DMS53 treated with DMSO at 0.1 percent for 48 hours (cell line): ENCODE measurements around the gene DPP6.

Source experiments
- DNase-seq: peaks from one replicate; lab custom pipeline; 2025; ENCODE audit not compliant: unreplicated experiment; lab: John Stamatoyannopoulos, UW

The DPP6 gene

GRCh38 chr7:154332811-154333580, 280.8 kb downstream of the DPP6 start:
- no peak for DNase-seq

DNA sequence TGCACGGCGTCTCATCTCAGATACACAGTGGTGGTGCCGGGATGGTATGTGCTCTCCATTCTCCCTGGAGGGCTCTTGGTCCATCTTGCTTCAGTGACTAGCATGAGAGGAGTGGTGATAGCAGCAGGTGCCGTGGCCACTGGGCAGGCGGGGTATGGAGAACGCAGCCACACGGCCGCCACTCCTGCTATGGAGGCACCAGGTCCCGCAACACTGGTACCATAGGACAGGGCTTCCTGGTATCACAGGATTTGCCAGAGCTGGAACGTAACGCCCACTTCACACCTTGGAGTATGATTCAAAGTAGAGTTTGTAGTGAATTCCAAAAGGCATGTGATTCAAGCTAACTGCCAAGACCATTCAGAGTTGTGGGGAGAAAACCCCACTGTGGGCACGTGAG, 284.1 kb downstream of the DPP6 start:
- DNase-seq: no peak

DNA sequence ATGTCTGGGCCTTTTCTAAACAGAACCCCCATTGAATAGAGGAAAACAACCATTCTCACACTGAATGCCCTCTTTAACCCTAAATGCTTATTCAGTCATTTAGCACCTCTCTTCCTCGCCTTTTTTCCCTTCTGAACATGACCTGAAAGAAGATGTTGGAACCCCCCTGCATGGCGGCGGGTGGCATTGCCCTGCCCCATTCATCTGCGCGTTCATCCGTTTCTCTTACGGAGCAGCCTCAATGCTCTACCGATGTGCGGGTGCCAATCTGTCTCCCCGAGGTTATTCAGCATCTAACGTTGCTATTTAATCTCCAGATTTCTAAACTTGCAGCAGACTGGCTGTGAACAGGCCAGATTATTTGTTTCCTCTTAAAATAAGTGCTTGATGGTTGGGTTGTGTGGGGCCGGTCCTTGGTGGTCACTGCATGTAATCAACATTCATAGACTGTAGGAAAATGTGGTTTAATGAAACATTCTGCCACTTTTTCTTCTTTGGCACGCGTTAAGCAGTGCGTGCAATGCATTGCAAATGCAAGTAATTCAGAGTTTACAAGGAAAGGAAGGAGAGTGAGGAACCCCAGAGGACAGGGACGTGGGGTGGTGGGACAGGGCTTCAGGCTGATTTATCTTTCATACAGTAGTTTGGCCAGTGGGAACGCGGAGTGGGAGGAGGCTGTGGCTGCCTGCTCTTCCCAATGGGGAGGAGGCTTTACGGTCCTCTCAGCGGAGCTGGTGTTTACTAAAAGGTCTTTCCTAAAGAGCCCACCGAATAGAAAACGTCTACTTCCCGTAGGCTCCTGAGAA, 286.7 kb downstream of the DPP6 start:
- DNase-seq: no peak

DNA sequence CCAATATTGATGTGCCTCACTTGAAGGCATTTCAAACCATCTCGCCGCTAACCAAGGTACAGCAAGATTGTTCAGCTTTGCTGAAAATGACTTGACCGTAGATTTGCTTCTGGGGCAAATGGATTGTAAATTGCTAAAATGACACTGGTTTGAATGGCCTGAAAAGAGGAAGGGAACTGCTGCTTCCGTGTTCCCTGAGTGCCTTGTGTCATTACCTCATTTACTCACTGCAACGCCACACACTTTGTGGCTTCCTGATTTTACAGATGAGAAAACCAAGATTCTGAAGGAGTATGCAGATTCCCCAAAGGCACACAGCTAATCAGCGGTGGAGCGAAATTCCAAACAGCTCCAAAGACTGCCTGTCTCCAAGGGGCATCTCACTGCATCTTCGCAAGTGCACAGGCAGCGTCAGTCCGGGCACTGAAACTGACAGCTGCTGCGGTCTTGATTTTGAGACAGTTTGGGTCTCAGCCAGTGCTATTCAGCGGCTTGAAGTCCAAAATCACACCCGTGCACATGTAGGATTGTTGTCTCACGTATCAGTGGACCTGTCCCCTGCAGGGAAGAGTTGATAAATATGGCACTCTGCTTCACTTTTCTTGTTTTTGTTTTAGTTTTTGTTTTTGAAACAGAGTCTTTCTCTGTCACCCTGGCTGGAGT, 290.9 kb downstream of the DPP6 start:
- DNase-seq: no peak

DNA sequence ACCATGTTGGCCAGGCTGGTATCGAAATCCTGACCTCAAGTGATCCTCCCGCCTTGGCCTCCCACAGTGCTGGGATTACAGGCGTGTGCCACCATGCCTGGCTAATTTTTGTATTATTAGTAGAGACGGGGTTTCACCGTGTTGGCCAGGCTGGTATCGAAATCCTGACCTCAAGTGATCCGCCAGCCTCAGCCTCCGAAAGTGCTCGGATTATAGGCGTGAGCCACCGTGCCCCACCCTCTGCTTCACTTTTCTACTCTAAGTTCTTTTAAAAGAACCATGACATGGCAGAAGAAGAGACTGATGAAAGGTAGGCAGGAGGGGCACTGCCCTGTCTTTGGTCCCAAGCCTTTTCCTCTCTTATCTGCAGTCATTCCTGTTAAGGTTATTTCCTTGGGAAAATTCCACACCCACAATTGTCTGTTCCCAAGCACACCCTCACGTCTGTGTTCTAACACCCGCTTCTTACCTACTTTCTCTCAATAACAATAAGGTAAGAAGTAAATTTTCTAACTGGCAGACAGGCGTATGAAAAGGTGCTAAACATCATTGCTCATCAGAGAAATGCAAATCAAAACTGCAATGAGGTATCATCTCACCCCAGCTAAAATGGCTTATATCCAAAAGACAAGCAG, 291.7 kb downstream of the DPP6 start:
- DNase-seq: no peak

GRCh38 chr7:154345093-154345492, 292.9 kb downstream of the DPP6 start:
- no peak for DNase-seq

DNA sequence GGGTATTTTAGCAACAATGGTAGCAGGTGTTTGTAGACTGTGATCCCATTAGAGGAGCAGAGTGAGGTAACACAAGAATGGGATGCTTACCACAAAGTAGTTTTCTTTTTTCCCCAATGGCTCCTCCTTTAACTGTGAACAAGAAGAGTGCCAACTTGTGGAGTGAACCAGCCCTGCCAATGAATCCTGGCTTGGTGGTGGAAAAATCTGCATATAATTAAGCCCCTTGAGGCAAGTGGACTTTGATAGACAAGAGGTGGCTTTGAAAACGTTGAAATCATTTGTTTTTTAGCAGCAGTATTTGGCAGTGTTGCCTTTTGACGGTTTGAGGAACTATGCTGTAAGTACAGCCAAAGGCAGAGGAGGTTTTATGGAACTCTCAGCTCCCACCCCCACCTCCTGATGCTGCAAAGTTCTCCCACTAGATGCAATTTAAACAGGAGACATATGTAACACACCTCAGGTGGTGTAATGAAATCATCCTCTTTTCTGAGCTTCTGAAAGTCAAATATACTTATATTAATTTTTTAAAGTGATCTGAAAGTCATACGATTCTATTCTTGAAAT, 295.6 kb downstream of the DPP6 start:
- no peak for DNase-seq

DNA sequence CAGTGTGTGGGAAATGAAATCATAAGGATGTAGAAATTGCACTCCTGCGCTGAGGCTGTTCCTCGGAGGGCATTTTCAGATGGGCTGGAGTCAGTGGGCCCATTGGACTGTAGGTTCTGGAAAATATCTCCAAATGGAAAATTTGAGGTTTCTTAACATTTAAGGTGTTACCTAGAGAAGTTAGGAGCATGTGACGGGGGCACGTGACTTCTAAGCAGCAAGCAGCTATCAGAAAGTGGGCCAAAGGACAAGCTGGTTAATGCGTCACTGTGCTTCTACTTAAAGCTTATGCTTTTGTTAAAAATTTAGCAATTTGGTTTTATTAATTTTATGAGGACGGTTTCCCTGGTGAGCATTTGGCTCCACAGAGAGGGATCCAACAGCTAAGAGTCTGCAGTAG, 298.7 kb downstream of the DPP6 start:
- DNase-seq: no peak

DNA sequence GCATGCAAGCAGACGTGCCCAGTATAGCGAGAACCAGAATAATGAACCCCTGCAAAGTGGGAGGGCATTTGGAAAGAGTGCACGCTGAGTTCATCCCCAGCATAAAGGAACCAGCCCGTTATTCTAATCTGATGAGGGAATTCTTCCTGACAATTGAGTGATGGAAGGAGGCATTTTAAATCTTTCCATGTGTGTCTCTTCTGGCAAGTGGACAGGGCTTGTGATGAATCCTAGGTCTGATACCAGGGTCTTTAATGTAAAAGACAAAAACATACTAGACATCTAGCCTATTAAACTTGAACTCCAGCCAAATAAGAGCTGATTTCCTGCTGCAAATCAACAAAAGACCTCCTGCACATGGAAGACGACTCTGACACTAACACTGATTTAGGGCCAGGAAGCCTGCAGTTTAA, 301.2 kb downstream of the DPP6 start:
- no peak for DNase-seq

GRCh38 chr7:154364170-154364569, 312.0 kb downstream of the DPP6 start:
- DNase-seq: no peak

DNA sequence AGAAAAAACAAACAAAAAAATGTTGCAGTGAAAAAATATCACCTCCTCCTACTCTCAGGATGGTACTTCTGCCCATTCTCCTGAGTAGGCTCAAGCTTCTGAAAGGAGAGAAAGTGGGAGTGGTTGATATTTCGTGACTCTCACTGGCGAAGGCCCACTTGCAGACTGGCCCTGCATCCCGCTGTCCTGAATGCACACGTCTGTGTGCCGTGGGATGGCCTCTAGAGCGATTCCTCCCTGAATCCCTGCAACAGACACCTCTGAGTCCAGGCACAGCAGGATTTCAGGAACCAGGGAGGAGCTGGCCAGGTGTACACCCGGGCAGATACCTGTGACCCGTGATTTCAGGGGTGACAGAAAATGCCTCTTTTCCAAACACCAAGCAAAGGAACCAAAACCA, 319.2 kb downstream of the DPP6 start:
- no peak for DNase-seq

- no peak for DNase-seq
Measured at GRCh38 chr7:154372011-154372601, 319.9 kb downstream of the DPP6 start.

DNA sequence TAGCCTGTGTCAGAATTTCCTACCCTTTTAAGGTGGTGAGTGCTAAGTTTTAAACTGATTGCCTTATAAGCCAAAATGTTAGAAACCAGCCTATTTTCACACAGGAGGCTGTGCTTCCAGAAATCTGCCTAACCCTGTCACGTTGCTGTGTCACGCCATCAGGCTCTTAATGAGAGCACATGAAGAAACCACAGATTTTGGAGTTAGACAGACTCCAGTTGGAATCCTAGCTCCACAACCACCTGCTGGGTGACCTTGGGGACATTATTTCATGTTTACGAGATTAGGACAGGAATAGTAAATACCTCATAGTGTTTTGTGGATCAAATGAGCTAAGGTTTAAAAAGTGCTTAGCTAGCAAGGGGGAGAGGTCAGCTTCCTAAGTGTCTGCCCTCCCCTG, 321.8 kb downstream of the DPP6 start:
- no peak for DNase-seq

GRCh38 chr7:154375956-154376355, 323.8 kb downstream of the DPP6 start:
- DNase-seq: no peak

DNA sequence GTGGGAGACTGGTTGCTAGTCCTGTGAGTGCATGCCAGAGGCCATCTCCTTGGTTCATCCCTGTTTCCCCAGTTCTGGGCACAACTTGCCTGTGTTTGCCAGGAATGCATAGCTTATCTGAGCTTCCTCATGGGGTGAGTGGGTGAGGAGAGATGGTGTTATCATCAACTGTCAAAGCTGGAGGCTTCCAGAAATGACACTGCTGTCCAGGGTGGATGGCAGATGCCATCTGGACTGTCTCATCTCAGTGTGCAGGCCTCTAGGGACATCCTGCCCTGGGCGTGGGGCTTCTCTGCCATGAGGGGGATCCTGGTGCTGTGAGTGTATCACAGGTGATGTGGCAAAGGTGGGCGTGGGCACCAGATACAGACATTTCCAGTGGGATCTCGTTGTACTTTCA, 328.6 kb downstream of the DPP6 start:
- DNase-seq: no peak

GRCh38 chr7:154383045-154383444, 330.8 kb downstream of the DPP6 start:
- DNase-seq: no peak

DNA sequence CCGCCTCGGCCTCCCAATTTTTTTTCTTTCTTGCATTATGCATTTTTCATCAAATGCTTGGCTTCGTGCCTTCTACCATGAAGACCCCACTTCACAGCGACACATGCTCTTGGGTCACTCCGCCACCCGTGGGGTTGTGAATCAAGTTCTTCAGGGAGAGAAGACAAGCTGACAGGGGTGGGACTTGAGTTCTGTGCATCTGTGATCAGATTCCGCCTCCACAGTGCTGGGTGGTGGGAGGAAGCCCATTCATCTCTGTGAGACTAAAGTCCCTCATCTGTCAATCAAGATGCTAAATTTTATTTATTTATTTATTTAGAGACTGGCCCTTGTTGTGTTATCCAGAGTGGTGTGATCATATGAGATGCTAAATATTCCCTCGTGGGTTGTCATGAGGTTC, 333.0 kb downstream of the DPP6 start:
- DNase-seq: no peak

GRCh38 chr7:154387252-154387651, 335.1 kb downstream of the DPP6 start:
- no peak for DNase-seq

DNA sequence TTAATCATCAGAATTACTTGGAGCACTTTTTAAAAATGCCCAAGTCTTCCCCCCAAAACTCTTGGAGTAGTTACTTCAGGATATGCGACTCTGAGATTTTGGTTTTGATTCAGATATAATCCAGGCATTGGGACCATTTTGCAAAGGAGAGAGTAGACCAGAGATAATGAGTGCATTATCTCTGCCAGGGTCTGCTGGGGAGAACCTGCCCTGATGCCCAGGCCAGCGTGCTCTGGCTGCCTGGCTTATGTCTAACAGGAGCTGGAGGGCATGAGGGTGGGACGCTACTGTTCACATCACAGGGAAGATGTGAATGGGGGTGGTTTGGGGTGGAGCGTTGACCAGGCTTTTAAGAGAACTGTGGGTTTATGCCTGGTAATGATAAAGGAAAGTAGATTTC, 336.2 kb downstream of the DPP6 start:
- DNase-seq: no peak

DNA sequence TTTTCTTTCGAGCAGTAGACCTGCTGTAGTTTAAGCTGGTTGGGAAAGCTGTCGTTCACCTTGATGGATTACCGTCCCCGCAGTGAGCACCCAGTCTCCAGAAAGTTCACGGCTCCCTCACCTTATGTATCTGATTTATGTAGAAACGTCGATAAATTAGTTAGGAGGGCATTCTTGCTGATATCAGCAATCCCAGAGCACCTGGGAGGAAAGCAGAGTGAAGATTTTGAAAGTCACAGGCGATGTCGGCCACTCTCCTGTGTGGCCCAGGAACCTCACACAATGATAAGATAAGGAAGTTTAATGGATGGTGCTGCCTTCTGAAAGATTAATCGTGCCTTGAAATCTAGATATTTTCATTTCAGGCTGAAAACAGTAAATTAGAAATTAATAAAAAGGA, 336.8 kb downstream of the DPP6 start:
- DNase-seq: no peak

DNA sequence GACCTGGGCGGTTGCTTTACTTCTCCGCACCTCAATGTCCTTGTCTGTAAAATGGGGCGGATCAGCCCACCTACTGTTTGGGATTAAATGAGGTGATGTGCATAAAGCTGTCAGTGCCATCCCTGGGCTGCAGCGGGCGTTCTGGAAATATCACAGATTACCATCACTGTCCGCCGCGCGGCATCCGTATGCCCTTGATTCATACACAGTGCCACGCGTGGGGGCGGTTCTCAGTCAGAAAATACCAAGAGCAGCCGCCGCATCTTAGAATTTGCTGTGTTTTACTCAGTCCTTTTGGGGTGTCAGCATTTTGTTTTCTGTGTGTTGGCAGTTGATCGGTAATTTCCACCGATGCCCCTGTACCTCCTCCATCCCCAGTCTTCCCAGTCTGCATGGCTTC, 338.8 kb downstream of the DPP6 start:
- no peak for DNase-seq
